ENCODE results near the gene ATP6AP1. TPM values are rescaled to one million over a fixed set of nuclear protein-coding genes. Genes with fewer than 3 reads are reported as not detected.
A peak's percentile ranks its signal among the peaks of the same experiment; 100 is the strongest.

Gene ATP6AP1
- total and polyA plus RNA-seq, 9 of the 15 experiments (the other 6 are each of a cell fraction or from before 2014, with no cell fraction given): 8.3 to 90.5 (median 52.9) TPM

DNA sequence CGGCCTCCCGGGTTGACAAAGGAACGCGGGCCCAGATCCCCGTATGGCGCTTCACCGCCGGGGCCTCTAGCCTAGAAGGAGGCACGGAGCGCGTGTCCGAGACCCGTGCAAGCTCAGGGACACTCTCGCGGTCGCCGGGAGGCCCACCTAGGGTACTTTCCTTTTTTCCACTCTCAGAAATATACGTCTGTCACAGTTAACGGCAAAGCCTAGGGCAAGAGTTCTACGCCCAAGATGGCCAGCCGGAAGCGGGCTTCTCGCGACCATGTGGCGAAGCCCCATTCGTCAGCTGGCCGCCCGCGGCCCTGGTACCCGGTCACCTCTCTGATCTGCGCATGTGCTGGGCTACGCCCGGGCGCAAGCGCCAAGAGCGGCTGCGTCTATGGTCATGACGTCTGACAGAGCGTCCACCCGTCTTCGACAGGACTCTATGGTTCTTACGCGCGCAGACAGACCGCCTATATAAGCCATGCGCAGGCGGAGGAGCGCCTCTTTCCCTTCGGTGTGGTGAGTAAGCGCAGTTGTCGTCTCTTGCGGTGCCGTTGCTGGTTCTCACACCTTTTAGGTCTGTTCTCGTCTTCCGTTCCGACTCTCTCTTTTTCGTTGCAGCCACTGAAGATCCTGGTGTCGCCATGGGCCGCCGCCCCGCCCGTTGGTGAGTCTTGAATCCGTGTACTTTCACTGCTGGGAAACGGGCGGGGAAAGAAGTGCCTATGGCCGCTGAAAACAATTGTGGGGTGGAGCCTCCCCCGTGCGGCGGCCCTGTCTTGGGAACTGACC, 30.4 kb upstream of the ATP6AP1 start, which contains the start of gene RPL10 (continued):
- peak; percentile 100 for TF ChIP-seq TAF1 (IDR thresholded peaks at IDR 0.05; ENCODE audit: control insufficient read depth, extremely low read depth, insufficient read depth, low read length, severe bottlenecking)
- TF ChIP-seq MYC (IDR thresholded peaks at IDR 0.05; ENCODE audit: low read depth, low read length): peak; percentile 97
- TF ChIP-seq MYC (CRISPR knock-in tag; IDR thresholded peaks at IDR 0.05; ENCODE audit: borderline replicate concordance, low read depth): peak; percentile 96
- no peak for TF ChIP-seq ZNF239 (CRISPR knock-in tag; IDR thresholded peaks at IDR 0.05)
- peak; percentile 55 for TF ChIP-seq ZNF589 (CRISPR knock-in tag; IDR thresholded peaks at IDR 0.05; ENCODE audit: low read depth)
- TF ChIP-seq, protein P1, sequence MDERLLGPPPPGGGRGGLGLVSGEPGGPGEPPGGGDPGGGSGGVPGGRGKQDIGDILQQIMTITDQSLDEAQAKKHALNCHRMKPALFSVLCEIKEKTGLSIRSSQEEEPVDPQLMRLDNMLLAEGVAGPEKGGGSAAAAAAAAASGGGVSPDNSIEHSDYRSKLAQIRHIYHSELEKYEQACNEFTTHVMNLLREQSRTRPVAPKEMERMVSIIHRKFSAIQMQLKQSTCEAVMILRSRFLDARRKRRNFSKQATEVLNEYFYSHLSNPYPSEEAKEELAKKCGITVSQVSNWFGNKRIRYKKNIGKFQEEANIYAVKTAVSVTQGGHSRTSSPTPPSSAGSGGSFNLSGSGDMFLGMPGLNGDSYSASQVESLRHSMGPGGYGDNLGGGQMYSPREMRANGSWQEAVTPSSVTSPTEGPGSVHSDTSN (CRISPR knock-in tag; IDR thresholded peaks at IDR 0.05; ENCODE audit: low read depth): no peak
- TF ChIP-seq, protein P1 (tag; conservative IDR thresholded peaks at IDR 0.05; ENCODE audit: low read depth): no peak
- peak; percentile 95 for TF ChIP-seq ZBTB2 (IDR thresholded peaks at IDR 0.05)
- peak; percentile 44 for TF ChIP-seq ZNF316 (IDR thresholded peaks at IDR 0.05)
- TF ChIP-seq, protein P2, sequence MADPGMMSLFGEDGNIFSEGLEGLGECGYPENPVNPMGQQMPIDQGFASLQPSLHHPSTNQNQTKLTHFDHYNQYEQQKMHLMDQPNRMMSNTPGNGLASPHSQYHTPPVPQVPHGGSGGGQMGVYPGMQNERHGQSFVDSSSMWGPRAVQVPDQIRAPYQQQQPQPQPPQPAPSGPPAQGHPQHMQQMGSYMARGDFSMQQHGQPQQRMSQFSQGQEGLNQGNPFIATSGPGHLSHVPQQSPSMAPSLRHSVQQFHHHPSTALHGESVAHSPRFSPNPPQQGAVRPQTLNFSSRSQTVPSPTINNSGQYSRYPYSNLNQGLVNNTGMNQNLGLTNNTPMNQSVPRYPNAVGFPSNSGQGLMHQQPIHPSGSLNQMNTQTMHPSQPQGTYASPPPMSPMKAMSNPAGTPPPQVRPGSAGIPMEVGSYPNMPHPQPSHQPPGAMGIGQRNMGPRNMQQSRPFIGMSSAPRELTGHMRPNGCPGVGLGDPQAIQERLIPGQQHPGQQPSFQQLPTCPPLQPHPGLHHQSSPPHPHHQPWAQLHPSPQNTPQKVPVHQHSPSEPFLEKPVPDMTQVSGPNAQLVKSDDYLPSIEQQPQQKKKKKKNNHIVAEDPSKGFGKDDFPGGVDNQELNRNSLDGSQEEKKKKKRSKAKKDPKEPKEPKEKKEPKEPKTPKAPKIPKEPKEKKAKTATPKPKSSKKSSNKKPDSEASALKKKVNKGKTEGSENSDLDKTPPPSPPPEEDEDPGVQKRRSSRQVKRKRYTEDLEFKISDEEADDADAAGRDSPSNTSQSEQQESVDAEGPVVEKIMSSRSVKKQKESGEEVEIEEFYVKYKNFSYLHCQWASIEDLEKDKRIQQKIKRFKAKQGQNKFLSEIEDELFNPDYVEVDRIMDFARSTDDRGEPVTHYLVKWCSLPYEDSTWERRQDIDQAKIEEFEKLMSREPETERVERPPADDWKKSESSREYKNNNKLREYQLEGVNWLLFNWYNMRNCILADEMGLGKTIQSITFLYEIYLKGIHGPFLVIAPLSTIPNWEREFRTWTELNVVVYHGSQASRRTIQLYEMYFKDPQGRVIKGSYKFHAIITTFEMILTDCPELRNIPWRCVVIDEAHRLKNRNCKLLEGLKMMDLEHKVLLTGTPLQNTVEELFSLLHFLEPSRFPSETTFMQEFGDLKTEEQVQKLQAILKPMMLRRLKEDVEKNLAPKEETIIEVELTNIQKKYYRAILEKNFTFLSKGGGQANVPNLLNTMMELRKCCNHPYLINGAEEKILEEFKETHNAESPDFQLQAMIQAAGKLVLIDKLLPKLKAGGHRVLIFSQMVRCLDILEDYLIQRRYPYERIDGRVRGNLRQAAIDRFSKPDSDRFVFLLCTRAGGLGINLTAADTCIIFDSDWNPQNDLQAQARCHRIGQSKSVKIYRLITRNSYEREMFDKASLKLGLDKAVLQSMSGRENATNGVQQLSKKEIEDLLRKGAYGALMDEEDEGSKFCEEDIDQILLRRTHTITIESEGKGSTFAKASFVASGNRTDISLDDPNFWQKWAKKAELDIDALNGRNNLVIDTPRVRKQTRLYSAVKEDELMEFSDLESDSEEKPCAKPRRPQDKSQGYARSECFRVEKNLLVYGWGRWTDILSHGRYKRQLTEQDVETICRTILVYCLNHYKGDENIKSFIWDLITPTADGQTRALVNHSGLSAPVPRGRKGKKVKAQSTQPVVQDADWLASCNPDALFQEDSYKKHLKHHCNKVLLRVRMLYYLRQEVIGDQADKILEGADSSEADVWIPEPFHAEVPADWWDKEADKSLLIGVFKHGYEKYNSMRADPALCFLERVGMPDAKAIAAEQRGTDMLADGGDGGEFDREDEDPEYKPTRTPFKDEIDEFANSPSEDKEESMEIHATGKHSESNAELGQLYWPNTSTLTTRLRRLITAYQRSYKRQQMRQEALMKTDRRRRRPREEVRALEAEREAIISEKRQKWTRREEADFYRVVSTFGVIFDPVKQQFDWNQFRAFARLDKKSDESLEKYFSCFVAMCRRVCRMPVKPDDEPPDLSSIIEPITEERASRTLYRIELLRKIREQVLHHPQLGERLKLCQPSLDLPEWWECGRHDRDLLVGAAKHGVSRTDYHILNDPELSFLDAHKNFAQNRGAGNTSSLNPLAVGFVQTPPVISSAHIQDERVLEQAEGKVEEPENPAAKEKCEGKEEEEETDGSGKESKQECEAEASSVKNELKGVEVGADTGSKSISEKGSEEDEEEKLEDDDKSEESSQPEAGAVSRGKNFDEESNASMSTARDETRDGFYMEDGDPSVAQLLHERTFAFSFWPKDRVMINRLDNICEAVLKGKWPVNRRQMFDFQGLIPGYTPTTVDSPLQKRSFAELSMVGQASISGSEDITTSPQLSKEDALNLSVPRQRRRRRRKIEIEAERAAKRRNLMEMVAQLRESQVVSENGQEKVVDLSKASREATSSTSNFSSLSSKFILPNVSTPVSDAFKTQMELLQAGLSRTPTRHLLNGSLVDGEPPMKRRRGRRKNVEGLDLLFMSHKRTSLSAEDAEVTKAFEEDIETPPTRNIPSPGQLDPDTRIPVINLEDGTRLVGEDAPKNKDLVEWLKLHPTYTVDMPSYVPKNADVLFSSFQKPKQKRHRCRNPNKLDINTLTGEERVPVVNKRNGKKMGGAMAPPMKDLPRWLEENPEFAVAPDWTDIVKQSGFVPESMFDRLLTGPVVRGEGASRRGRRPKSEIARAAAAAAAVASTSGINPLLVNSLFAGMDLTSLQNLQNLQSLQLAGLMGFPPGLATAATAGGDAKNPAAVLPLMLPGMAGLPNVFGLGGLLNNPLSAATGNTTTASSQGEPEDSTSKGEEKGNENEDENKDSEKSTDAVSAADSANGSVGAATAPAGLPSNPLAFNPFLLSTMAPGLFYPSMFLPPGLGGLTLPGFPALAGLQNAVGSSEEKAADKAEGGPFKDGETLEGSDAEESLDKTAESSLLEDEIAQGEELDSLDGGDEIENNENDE (IDR thresholded peaks at IDR 0.05; ENCODE audit: low read depth, low read length): peak; percentile 23

All from K562 (cell line).